T-helper 22 cell (primary cell): ENCODE results near the gene AKTIP.

Source experiments
- DNase-seq: peaks from one replicate; pipeline ENCODE4 v3.0.0-alpha.2; 2020; ENCODE audit warnings: low read depth

The AKTIP gene

DNA sequence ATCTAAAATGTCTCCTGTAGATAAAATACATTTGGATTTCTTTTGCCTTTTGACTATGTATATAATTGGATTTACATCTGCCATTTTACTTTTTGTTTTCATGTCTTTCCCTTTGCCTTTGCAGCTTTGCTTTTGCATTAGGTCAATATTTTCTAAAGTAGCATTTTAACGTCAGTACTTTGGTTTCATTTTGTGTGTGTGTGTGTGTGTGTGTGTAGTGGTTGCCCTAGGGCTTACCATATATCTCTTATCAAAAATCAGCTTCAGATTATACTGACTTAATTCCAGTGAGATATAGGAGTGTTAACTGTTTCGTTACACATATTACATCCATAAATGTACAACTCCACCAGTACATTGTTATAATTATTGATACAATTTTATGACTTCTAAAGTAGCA, 26.1 kb downstream of the AKTIP start:
- DNase-seq: no peak

DNA sequence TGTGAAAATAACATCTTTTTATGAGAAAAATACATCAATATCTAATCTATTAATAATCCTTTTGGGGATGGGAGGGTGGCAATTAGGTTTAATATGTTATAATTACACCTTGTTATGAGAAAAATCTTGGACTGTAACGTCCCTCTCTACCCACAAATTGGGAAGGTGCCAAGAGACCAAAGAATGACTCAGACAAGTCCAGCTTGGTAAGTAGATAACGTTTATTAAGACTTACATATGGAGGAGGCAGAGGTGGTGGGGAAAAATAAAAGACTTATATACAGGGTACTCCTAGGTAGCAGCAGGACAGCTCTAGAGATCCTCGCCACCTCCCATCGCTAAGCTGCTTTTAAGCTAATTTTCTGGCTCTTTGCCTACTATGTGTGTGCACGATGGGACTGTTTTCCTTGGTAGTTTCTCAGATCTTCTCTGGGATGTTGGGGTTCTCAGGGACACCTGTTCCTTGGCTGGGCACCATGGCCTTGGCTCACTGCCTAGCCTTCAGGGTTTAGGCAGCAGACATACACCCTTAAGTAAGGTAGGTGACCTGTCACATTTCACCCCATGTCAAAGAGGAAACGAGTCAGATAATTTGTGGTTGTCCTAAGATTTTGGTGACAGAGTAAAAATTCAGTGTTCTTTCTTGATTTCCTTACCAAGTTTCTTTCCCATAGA, 37.3 kb downstream of the AKTIP start:
- no peak for DNase-seq

DNA sequence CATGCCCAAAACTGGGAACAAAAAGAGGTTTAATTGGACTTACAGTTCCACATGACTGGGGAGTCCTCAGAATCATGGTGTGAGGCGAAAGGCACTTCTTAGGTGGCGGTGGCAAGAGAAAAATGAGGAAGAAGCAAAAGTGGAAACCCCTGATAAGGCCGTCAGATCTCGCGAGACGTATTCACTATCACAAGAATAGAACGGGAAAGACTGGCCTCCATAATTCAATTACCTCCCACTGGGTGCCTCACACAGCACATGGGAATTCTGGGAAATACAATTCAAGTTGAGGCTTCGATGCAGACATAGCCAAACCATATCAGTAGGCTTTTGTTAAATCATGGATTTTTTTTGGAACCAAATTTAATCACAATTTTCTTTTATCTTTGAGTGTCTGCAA, 44.4 kb downstream of the AKTIP start:
- no peak for DNase-seq

- DNase-seq: peak; percentile 72
Observed at GRCh38 chr16:53457670-53458069, 45.3 kb downstream of the AKTIP start.

DNA sequence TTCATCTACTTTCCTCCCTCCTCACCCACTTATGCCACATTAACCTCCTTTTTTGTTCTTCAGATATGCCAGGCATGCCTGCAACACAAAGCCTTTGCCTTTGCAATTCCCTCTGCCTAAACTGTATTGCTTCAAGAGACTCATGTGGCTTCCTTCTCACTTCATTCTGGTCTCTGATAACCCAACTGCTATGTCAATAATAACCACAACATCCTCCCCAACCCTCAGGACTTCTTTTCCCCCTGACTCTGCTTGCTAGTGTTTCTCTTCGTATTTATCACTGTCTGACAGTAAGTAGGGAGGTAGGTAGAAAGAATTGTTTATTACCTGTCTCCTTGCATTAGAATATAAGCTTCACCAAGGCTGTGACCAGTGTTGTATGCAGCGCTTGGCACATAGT, 46.4 kb downstream of the AKTIP start:
- DNase-seq: peak; percentile 37

GRCh38 chr16:53453928-53454327, 49.1 kb downstream of the AKTIP start:
- no peak for DNase-seq

- no peak for DNase-seq
Observed at GRCh38 chr16:53449816-53450517, 53.0 kb downstream of the AKTIP start.

GRCh38 chr16:53446090-53446489, 56.9 kb downstream of the AKTIP start:
- no peak for DNase-seq

DNA sequence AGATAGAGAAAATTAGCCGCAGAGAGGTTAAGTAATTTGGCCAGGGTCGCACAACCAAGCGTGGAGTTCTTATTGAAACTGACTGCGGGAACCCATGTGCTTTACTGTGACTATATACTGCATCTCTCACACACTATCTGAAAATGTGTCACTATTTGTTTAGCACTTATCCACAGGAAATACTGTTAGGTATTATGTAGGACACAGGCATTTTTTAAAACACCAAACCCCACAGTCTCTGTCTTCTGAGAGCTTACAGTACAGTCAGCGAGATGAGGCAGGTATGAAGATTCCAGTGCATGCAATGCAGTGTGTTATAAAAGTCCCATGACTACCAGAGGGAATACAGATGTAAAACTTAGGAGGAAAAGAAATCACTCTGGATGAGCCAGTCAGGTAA, 57.5 kb downstream of the AKTIP start:
- DNase-seq: no peak
